ENCODE results near the gene P2RY14. TPM values are rescaled to one million over a fixed set of nuclear protein-coding genes. Genes with fewer than 3 reads are reported as not detected.

P2RY14 gene
- total RNA-seq, 1 experiment from 2014 or later = not detected

DNA sequence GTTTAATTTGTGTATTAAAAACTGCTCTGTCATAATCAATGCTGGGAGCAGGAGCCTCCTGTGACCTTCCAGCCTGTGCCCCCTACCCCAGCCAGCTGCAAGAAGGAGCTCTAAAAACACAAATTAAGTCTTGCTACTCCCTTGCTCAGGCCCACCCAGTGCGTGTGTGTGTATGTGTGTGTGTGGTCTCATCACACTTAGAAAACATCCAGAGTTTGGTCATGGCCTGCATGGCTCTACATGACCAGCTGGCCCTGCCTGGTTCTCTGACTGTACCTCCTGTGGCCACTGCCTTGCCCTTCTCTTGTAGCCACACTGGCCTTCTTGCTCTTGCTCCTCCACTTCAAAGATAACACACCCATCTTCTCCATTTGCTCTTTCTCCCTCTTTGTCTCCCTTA lies 13.7 kb downstream of the P2RY14 start:
- Histone ChIP-seq H3K9me3 (ENCODE audit: insufficient read depth, low read depth) (no peaks in the 10 kb centered on the region), H3K4me1 (replicated peaks; ENCODE audit: insufficient read depth) (no peaks in the 10 kb centered on the region), H4K20me1 (ENCODE audit: insufficient read depth) (no peaks in the 10 kb centered on the region), H3K36me3 (ENCODE audit: low read depth) (no peaks in the 10 kb centered on the region), H3K27me3 (ENCODE audit: insufficient read depth, low read depth) (no peaks in the 10 kb centered on the region), H3K4me2 (no peak overlapping the region), H3K4me3 (no peak overlapping the region), H3K79me2 (ENCODE audit: low read depth) (no peaks in the 10 kb centered on the region), H3F3A (ENCODE audit: insufficient read depth, low read depth) (no peaks in the 10 kb centered on the region), H2AFZ (no peak overlapping the region), H3K27ac (no peak overlapping the region), H3K9me2 (ENCODE audit: insufficient read depth) (no peaks in the 10 kb centered on the region)
- POLR2A ChIA-PET (ENCODE audit: unreplicated experiment) = no interaction called here
- no peak for TF ChIP-seq EZH2 (IDR thresholded peaks at IDR 0.05; ENCODE audit: low read depth)
- TF ChIP-seq, protein P1, sequence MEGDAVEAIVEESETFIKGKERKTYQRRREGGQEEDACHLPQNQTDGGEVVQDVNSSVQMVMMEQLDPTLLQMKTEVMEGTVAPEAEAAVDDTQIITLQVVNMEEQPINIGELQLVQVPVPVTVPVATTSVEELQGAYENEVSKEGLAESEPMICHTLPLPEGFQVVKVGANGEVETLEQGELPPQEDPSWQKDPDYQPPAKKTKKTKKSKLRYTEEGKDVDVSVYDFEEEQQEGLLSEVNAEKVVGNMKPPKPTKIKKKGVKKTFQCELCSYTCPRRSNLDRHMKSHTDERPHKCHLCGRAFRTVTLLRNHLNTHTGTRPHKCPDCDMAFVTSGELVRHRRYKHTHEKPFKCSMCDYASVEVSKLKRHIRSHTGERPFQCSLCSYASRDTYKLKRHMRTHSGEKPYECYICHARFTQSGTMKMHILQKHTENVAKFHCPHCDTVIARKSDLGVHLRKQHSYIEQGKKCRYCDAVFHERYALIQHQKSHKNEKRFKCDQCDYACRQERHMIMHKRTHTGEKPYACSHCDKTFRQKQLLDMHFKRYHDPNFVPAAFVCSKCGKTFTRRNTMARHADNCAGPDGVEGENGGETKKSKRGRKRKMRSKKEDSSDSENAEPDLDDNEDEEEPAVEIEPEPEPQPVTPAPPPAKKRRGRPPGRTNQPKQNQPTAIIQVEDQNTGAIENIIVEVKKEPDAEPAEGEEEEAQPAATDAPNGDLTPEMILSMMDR (conservative IDR thresholded peaks at IDR 0.05) = no peak
- BruUV-seq (replicated peaks) = no TSS peak
- CTCF ChIA-PET = no interaction called here
- intact Hi-C loops (cut with micrococcal nuclease; ENCODE audit: unreplicated experiment) = no loop called here
- no peak for DNase-seq

DNA sequence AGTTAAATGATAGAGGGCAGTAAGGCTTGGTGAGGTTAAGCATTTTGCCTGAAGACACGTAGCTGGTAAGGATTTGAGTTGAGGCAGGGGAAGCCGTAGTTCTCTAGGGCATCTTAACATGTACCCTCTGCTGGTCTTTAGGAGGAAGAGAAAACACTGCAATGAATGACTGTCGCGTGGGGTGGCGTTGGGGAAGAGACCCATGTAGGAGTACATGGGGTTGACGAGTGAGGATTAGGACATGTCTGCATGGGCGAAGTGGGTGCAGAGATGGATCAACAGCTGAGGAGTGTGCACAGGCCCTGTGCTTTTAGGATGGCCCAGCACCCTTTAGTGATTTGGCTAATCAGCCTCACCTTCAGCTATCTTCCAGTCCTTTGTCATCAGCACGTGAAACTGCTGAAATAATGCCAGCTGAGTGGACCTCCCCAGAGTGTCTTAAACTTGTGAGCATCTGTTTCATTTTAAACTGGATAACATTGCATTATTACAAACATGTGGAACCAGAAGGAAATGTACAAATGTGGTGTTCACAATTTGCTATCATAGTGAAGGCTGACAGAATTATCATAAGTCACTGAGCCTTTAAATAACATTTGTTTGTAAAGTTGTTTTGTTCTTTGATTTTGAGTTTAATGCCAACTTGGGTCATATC lies 15.3 kb downstream of the P2RY14 start:
- Histone ChIP-seq H3F3A (ENCODE audit: insufficient read depth, low read depth) (no peaks in the 10 kb centered on the region), H3K27me3 (ENCODE audit: insufficient read depth, low read depth) (no peaks in the 10 kb centered on the region), H3K9me3 (ENCODE audit: insufficient read depth, low read depth) (no peaks in the 10 kb centered on the region), H4K20me1 (ENCODE audit: insufficient read depth) (no peaks in the 10 kb centered on the region), H3K27ac (no peak overlapping the region), H2AFZ (no peak overlapping the region), H3K79me2 (ENCODE audit: low read depth) (no peaks in the 10 kb centered on the region), H3K4me1 (replicated peaks; ENCODE audit: insufficient read depth) (no peaks in the 10 kb centered on the region), H3K36me3 (ENCODE audit: low read depth) (no peaks in the 10 kb centered on the region), H3K9me2 (ENCODE audit: insufficient read depth) (no peaks in the 10 kb centered on the region), H3K4me2 (no peak overlapping the region), H3K4me3 (no peak overlapping the region)
- POLR2A ChIA-PET (ENCODE audit: unreplicated experiment) = no interaction called here
- CTCF ChIA-PET = no interaction called here
- no peak for DNase-seq
- intact Hi-C loops (cut with micrococcal nuclease; ENCODE audit: unreplicated experiment) = no loop called here
- TF ChIP-seq, protein P1 (conservative IDR thresholded peaks at IDR 0.05) = no peak
- no peak for TF ChIP-seq EZH2 (IDR thresholded peaks at IDR 0.05; ENCODE audit: low read depth)
- no TSS peak for BruUV-seq (replicated peaks)

DNA sequence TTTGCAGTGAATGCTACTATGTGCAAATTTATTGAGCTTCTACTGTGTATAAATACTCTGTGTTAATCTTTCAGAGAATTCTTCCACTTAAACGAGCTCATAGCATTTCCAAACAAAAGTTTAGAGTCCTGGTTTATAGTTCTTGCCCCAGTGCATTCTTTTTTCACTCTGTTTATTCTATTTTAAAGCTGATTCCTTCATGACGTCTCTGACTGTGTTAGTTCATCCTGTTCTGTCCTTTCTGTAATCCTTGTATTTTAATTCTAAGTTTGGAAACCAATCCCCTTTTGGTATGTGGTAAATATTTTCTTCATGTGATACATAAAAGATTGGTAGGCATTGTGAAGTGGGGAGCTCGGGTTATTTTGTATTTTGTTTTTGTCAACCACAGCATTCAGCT lies 18.7 kb downstream of the P2RY14 start:
- no peak overlapping the region for H2AFZ ChIP-seq
- ChIA-PET POLR2A (ENCODE audit: unreplicated experiment) (no interaction called here), CTCF (no interaction called here)
- H3K9me3 ChIP-seq (ENCODE audit: insufficient read depth, low read depth) = no peaks in the 10 kb centered on the region
- intact Hi-C loops (cut with micrococcal nuclease; ENCODE audit: unreplicated experiment) = no loop called here
- no peak overlapping the region for H3K4me3 ChIP-seq
- H3K79me2 ChIP-seq (ENCODE audit: low read depth) = no peaks in the 10 kb centered on the region
- H3F3A ChIP-seq (ENCODE audit: insufficient read depth, low read depth) = no peaks in the 10 kb centered on the region
- no peaks in the 10 kb centered on the region for H3K36me3 ChIP-seq (ENCODE audit: low read depth)
- H3K27ac ChIP-seq = no peak overlapping the region
- no TSS peak for BruUV-seq (replicated peaks)
- no peak for TF ChIP-seq EZH2 (IDR thresholded peaks at IDR 0.05; ENCODE audit: low read depth)
- TF ChIP-seq, protein P1 (conservative IDR thresholded peaks at IDR 0.05) = no peak
- H3K4me1 ChIP-seq (replicated peaks; ENCODE audit: insufficient read depth) = no peaks in the 10 kb centered on the region
- no peak for DNase-seq
- no peaks in the 10 kb centered on the region for H4K20me1 ChIP-seq (ENCODE audit: insufficient read depth)
- H3K9me2 ChIP-seq (ENCODE audit: insufficient read depth) = no peaks in the 10 kb centered on the region
- no peak overlapping the region for H3K4me2 ChIP-seq
- no peaks in the 10 kb centered on the region for H3K27me3 ChIP-seq (ENCODE audit: insufficient read depth, low read depth)

Measured in PC-9 (cell line).